Measurements from ENCODE around the gene BRWD1. TPM values are rescaled to one million over a fixed set of nuclear protein-coding genes. Genes with fewer than 3 reads are reported as not detected.

The BRWD1 gene
- total and polyA plus RNA-seq, 2 donors (not counting 1 experiment from before 2014, with no cell fraction given) = 17.1 to 48.9 TPM

- no peaks in the 10 kb centered on the region for H3K36me3 ChIP-seq (ENCODE audit: control insufficient read depth, insufficient read depth, low read length)
- H3K9ac ChIP-seq (ENCODE audit: insufficient read depth, low read length) = no peak overlapping the region
- no peaks in the 10 kb centered on the region for H3K4me1 ChIP-seq (ENCODE audit: control insufficient read depth, extremely low read depth, insufficient read depth, low read length)
- no peak for DNase-seq (ENCODE audit: low read depth in 2 of 2)
- H3K4me2 ChIP-seq (ENCODE audit: extremely low read depth, insufficient read depth, low read length) = no peak overlapping the region
- no peaks in the 10 kb centered on the region for H4K20me1 ChIP-seq (ENCODE audit: control insufficient read depth, extremely low read depth, insufficient read depth, low read length)
- no peaks in the 10 kb centered on the region for H3K79me2 ChIP-seq (ENCODE audit: control insufficient read depth, insufficient read depth, low read length)
- no peak overlapping the region for H3K4me3 ChIP-seq (replicated peaks in 1 of 4; ENCODE audit: control extremely low read depth in 1 of 4, insufficient read depth in 1 of 4, low read depth in 3 of 4, low read length in 4 of 4)
- H2AFZ ChIP-seq (ENCODE audit: low read length) = no peak overlapping the region
- H3K27me3 ChIP-seq (ENCODE audit: control insufficient read depth, insufficient read depth, low read length) = no peaks in the 10 kb centered on the region
- H3K27ac ChIP-seq (ENCODE audit: insufficient read depth, low read length) = no peak overlapping the region
- TF ChIP-seq EZH2 (IDR thresholded peaks at IDR 0.05; ENCODE audit: low read length, missing control alignments) = no peak
- no peak for TF ChIP-seq CTCF (conservative IDR thresholded peaks at IDR 0.05 in 1 of 2, IDR thresholded peaks at IDR 0.05 in 1 of 2; ENCODE audit: low read depth in 1 of 2, low read length in 2 of 2)
- no peaks in the 10 kb centered on the region for H3K9me3 ChIP-seq (ENCODE audit: control insufficient read depth, insufficient read depth, low read depth, low read length)
Observed at GRCh38 chr21:39332175-39332574, 18.7 kb upstream of the BRWD1 start.

- Histone ChIP-seq H3K79me2 (ENCODE audit: control insufficient read depth, insufficient read depth, low read length) (no peaks in the 10 kb centered on the region), H3K4me1 (ENCODE audit: control insufficient read depth, extremely low read depth, insufficient read depth, low read length) (no peaks in the 10 kb centered on the region), H3K27me3 (ENCODE audit: control insufficient read depth, insufficient read depth, low read length) (no peaks in the 10 kb centered on the region), H2AFZ (ENCODE audit: low read length) (no peak overlapping the region), H3K36me3 (ENCODE audit: control insufficient read depth, insufficient read depth, low read length) (no peaks in the 10 kb centered on the region), H4K20me1 (ENCODE audit: control insufficient read depth, extremely low read depth, insufficient read depth, low read length) (no peaks in the 10 kb centered on the region), H3K27ac (ENCODE audit: insufficient read depth, low read length) (no peak overlapping the region), H3K9me3 (ENCODE audit: control insufficient read depth, insufficient read depth, low read depth, low read length) (no peaks in the 10 kb centered on the region), H3K4me2 (ENCODE audit: extremely low read depth, insufficient read depth, low read length) (no peak overlapping the region), H3K9ac (ENCODE audit: insufficient read depth, low read length) (no peak overlapping the region), H3K4me3 (replicated peaks in 1 of 4; ENCODE audit: control extremely low read depth in 1 of 4, insufficient read depth in 1 of 4, low read depth in 3 of 4, low read length in 4 of 4) (no peak overlapping the region)
- no peak for DNase-seq (ENCODE audit: low read depth in 2 of 2)
- TF ChIP-seq CTCF (conservative IDR thresholded peaks at IDR 0.05 in 1 of 2, IDR thresholded peaks at IDR 0.05 in 1 of 2; ENCODE audit: low read depth in 1 of 2, low read length in 2 of 2) (no peak), EZH2 (IDR thresholded peaks at IDR 0.05; ENCODE audit: low read length, missing control alignments) (no peak)
Observed at GRCh38 chr21:39330001-39330400, 16.6 kb upstream of the BRWD1 start.

- DNase-seq (ENCODE audit: low read depth in 2 of 2) = no peak
- Histone ChIP-seq H2AFZ (ENCODE audit: low read length) (no peak overlapping the region), H3K9me3 (ENCODE audit: control insufficient read depth, insufficient read depth, low read depth, low read length) (no peaks in the 10 kb centered on the region), H3K9ac (ENCODE audit: insufficient read depth, low read length) (no peak overlapping the region), H3K27ac (ENCODE audit: insufficient read depth, low read length) (no peak overlapping the region), H3K4me1 (ENCODE audit: control insufficient read depth, extremely low read depth, insufficient read depth, low read length) (no peaks in the 10 kb centered on the region), H3K4me2 (ENCODE audit: extremely low read depth, insufficient read depth, low read length) (no peak overlapping the region), H3K79me2 (ENCODE audit: control insufficient read depth, insufficient read depth, low read length) (no peaks in the 10 kb centered on the region), H3K27me3 (ENCODE audit: control insufficient read depth, insufficient read depth, low read length) (no peaks in the 10 kb centered on the region), H4K20me1 (ENCODE audit: control insufficient read depth, extremely low read depth, insufficient read depth, low read length) (no peaks in the 10 kb centered on the region), H3K4me3 (replicated peaks in 1 of 4; ENCODE audit: control extremely low read depth in 1 of 4, insufficient read depth in 1 of 4, low read depth in 3 of 4, low read length in 4 of 4) (no peak overlapping the region), H3K36me3 (ENCODE audit: control insufficient read depth, insufficient read depth, low read length) (no peaks in the 10 kb centered on the region)
- TF ChIP-seq CTCF (conservative IDR thresholded peaks at IDR 0.05 in 1 of 2, IDR thresholded peaks at IDR 0.05 in 1 of 2; ENCODE audit: low read depth in 1 of 2, low read length in 2 of 2) (no peak), EZH2 (IDR thresholded peaks at IDR 0.05; ENCODE audit: low read length, missing control alignments) (no peak)
Observed at GRCh38 chr21:39327727-39328126, 14.3 kb upstream of the BRWD1 start.

Data from fibroblast of lung (primary cell).